ENCODE measurements around the gene CDH18. TPM values are rescaled to one million over a fixed set of nuclear protein-coding genes. Genes with fewer than 3 reads are reported as not detected.

Gene CDH18
- total and polyA plus RNA-seq, 2 of the 13 experiments (the other 11 are each of a cell fraction or from before 2014, with no cell fraction given): not detected

GRCh38 chr5:19880458-19880857, 107.5 kb downstream of the CDH18 start:
- no peak overlapping the region for H3K4me2 ChIP-seq (ENCODE audit: low read depth, low read length)
- in situ Hi-C loops (cut with HindIII; ENCODE audit: extremely low pct_ligation_motif_present, low pct_unique_long_range_greater_than_20kb): no loop called here
- no TSS peak for BruUV-seq (replicated peaks)
- no peak overlapping the region for H3K4me3 ChIP-seq (replicated peaks in 1 of 3; ENCODE audit: insufficient read depth in 1 of 3, low read depth in 2 of 3, low read length in 3 of 3)
- H2AFZ ChIP-seq (ENCODE audit: low read length): no peak overlapping the region
- DNase-seq (ENCODE audit: low spot score) (no peak), ATAC-seq (peak; percentile 17), FAIRE-seq (no peak)
- H3K27me3 ChIP-seq (ENCODE audit: control insufficient read depth in 1 of 2, insufficient read depth in 2 of 2, low read length in 2 of 2): peaks cover 0 to 19% of the 10 kb centered on the region in 2 experiments; a peak in 3 of 5 replicates
- CTCF ChIA-PET (ENCODE audit: low intra/inter-chr PET ratio, low total read pairs): no interaction called here
- intact Hi-C loops (cut with micrococcal nuclease; ENCODE audit: unreplicated experiment): no loop called here
- no peak overlapping the region for H3K27ac ChIP-seq (ENCODE audit: extremely low read length, insufficient read depth, low read length)
- H3K9ac ChIP-seq (ENCODE audit: insufficient read depth, low read depth, low read length): no peak overlapping the region
- H3K36me3 ChIP-seq (replicated peaks in 1 of 2; ENCODE audit: control insufficient read depth in 1 of 2, insufficient read depth in 2 of 2, low read length in 2 of 2): no peaks in the 10 kb centered on the region
- H4K20me1 ChIP-seq (ENCODE audit: insufficient read depth, low read length): no peaks in the 10 kb centered on the region
- POLR2A ChIA-PET: no interaction called here
- TF ChIP-seq ZMYM2 (CRISPR knock-in tag; IDR thresholded peaks at IDR 0.05) (no peak), SMYD3 (CRISPR knock-in tag; IDR thresholded peaks at IDR 0.05) (no peak), NCOR1 (IDR thresholded peaks at IDR 0.05; ENCODE audit: borderline replicate concordance, low read length) (no peak), ZNF816 (CRISPR knock-in tag; IDR thresholded peaks at IDR 0.05; ENCODE audit: borderline replicate concordance) (no peak), MIER2 (CRISPR knock-in tag; IDR thresholded peaks at IDR 0.05) (no peak), PRPF4 (IDR thresholded peaks at IDR 0.05; ENCODE audit: low read depth, low read length, poor library complexity, severe bottlenecking) (no peak), GRHL1 (CRISPR knock-in tag; conservative IDR thresholded peaks at IDR 0.05) (no peak), ZNF326 (CRISPR knock-in tag; IDR thresholded peaks at IDR 0.05; ENCODE audit: borderline replicate concordance) (no peak), ZNF567 (CRISPR knock-in tag; IDR thresholded peaks at IDR 0.05; ENCODE audit: borderline replicate concordance) (no peak), JUND (CRISPR knock-in tag; IDR thresholded peaks at IDR 0.05) (no peak), HDAC1 (CRISPR knock-in tag; IDR thresholded peaks at IDR 0.05) (no peak), CSRNP1 (CRISPR knock-in tag; IDR thresholded peaks at IDR 0.05) (no peak), ZNF569 (CRISPR knock-in tag; IDR thresholded peaks at IDR 0.05; ENCODE audit: borderline replicate concordance) (no peak), RFXAP (CRISPR knock-in tag; IDR thresholded peaks at IDR 0.05; ENCODE audit: borderline replicate concordance) (no peak), ZKSCAN8 (CRISPR knock-in tag; IDR thresholded peaks at IDR 0.05; ENCODE audit: borderline replicate concordance) (no peak), SOX6 (IDR thresholded peaks at IDR 0.05) (no peak), SOX6 (CRISPR knock-in tag; IDR thresholded peaks at IDR 0.05) (no peak)
- TF ChIP-seq, protein P1, sequence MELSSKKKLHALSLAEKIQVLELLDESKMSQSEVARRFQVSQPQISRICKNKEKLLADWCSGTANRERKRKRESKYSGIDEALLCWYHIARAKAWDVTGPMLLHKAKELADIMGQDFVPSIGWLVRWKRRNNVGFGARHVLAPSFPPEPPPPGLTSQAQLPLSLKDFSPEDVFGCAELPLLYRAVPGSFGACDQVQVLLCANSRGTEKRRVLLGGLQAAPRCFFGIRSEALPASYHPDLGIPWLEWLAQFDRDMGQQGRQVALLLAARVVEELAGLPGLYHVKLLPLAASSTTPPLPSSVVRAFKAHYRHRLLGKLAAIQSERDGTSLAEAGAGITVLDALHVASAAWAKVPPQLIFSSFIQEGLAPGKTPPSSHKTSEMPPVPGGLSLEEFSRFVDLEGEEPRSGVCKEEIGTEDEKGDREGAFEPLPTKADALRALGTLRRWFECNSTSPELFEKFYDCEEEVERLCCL (CRISPR knock-in tag; IDR thresholded peaks at IDR 0.05; ENCODE audit: borderline replicate concordance): no peak
- peaks cover 24% of the 10 kb centered on the region for H3K4me1 ChIP-seq (ENCODE audit: insufficient read depth, low read length)
- no peaks in the 10 kb centered on the region for H3K9me3 ChIP-seq (ENCODE audit: low read length)
- H3K79me2 ChIP-seq (ENCODE audit: insufficient read depth, low read length): no peaks in the 10 kb centered on the region
